Measurements from ENCODE around the gene OR10H5. TPM values are rescaled to one million over a fixed set of nuclear protein-coding genes. Genes with fewer than 3 reads are reported as not detected.

Gene OR10H5
- total and polyA plus RNA-seq, 10 of the 15 experiments (the other 5 are each of a cell fraction or from before 2014, with no cell fraction given), result not detected

DNA sequence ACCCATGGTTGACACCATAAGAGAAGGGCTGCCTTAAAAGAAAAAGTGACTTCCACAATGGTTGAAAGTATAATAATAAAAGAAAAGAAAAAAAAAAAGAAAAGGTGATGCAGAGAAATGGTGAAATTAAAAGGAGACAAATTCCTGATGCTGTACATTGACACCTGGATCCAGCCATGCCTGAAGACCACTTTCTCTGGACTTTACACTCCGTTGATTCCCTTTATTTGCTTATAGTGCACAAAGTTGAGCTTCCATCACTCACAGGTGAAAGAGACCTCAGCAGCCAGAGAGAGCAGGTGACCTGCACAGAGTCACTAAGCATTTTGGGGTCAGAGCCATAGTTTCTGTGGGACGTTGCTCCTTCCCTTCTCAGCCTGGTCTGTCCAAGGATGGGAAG, 12.2 kb upstream of the OR10H5 start:
- ChIA-PET SMC1A (ENCODE audit: uncharacterized antibody, unreplicated experiment) (no interaction called here), CTCF (no interaction called here), RAD21 (ENCODE audit: unreplicated experiment) (no interaction called here), POLR2A (no interaction called here)
- Histone ChIP-seq H3K4me2 (ENCODE audit: control insufficient read depth, insufficient read depth) (no peak overlapping the region), H3K79me2 (ENCODE audit: control insufficient read depth, insufficient read depth, low read length) (no peaks in the 10 kb centered on the region), H3K4me3 (no peak overlapping the region), H3K9me3 (replicated peaks; ENCODE audit: control insufficient read depth, insufficient read depth, low read length) (no peaks in the 10 kb centered on the region), H3K4me1 (ENCODE audit: control insufficient read depth, insufficient read depth, low read length) (no peaks in the 10 kb centered on the region), H3K9ac (ENCODE audit: control insufficient read depth, insufficient read depth, low read length) (no peak overlapping the region), H3K36me3 (ENCODE audit: control insufficient read depth in 2 of 2, insufficient read depth in 2 of 2, low read length in 1 of 2) (no peaks in the 10 kb centered on the region), H3K27me3 (replicated peaks in 1 of 2; ENCODE audit: control insufficient read depth in 2 of 2, insufficient read depth in 2 of 2, low read length in 1 of 2) (no peaks in the 10 kb centered on the region), H4K20me1 (ENCODE audit: control insufficient read depth, insufficient read depth) (no peaks in the 10 kb centered on the region), H3K27ac (ENCODE audit: control insufficient read depth, insufficient read depth) (no peak overlapping the region), H2AFZ (ENCODE audit: control insufficient read depth, low read depth, low read length) (no peak overlapping the region)
- in situ Hi-C loops (cut with MboI) (loop anchor here (5.0 kb wide), 1 partner anchor 103 kb away; the partner anchor contains the start of gene CYP4F12), intact Hi-C loops (cut with micrococcal nuclease; ENCODE audit: unreplicated experiment) (loop anchor here (5.0 kb wide), 1 partner anchor 98 kb away; no protein-coding TSS in a partner anchor)
- no peak for FAIRE-seq
- no peak for ATAC-seq
- BruUV-seq (replicated peaks), result no TSS peak
- 4% methylated on average over 2 of the region's 2 CpGs for WGBS (ENCODE audit: insufficient coverage, insufficient replicate concordance, low lambda C conversion rate, missing lambda C conversion rate)
- no peak for TF ChIP-seq SMAD5 (IDR thresholded peaks at IDR 0.05; ENCODE audit: low read depth)
- TF ChIP-seq TCF12 (IDR thresholded peaks at IDR 0.05; ENCODE audit: low read depth, low read length), result no peak
- no peak for TF ChIP-seq RUNX3 (IDR thresholded peaks at IDR 0.05; ENCODE audit: low read length)
- TF ChIP-seq ZNF24 (IDR thresholded peaks at IDR 0.05), result no peak
- no peak for TF ChIP-seq SPI1 (IDR thresholded peaks at IDR 0.05; ENCODE audit: borderline replicate concordance, insufficient read depth, low read depth, low read length)
- TF ChIP-seq HDAC2 (IDR thresholded peaks at IDR 0.05), result no peak
- TF ChIP-seq STAT1 (conservative IDR thresholded peaks at IDR 0.05), result no peak
- TF ChIP-seq LARP7 (IDR thresholded peaks at IDR 0.05), result no peak
- TF ChIP-seq CREB1 (IDR thresholded peaks at IDR 0.05; ENCODE audit: low read depth), result no peak
- no peak for TF ChIP-seq TBL1XR1 (IDR thresholded peaks at IDR 0.05; ENCODE audit: low read depth, low read length)
- no peak for TF ChIP-seq DPF2 (IDR thresholded peaks at IDR 0.05)
- TF ChIP-seq, protein P1, sequence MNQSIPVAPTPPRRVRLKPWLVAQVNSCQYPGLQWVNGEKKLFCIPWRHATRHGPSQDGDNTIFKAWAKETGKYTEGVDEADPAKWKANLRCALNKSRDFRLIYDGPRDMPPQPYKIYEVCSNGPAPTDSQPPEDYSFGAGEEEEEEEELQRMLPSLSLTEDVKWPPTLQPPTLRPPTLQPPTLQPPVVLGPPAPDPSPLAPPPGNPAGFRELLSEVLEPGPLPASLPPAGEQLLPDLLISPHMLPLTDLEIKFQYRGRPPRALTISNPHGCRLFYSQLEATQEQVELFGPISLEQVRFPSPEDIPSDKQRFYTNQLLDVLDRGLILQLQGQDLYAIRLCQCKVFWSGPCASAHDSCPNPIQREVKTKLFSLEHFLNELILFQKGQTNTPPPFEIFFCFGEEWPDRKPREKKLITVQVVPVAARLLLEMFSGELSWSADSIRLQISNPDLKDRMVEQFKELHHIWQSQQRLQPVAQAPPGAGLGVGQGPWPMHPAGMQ (IDR thresholded peaks at IDR 0.05; ENCODE audit: borderline replicate concordance), result no peak
- TF ChIP-seq FOXM1 (IDR thresholded peaks at IDR 0.05; ENCODE audit: low read depth, low read length), result no peak
- no peak for TF ChIP-seq SUZ12 (IDR thresholded peaks at IDR 0.05; ENCODE audit: unreplicated experiment)
- no peak for TF ChIP-seq MYC (IDR thresholded peaks at IDR 0.05; ENCODE audit: insufficient read depth, insufficient read length, insufficient replicate concordance, low read length, severe bottlenecking)
- no peak for DNase-seq (ENCODE audit: low read depth, low spot score)
